ENCODE results near the gene GUCY2D. TPM values are rescaled to one million over a fixed set of nuclear protein-coding genes. Genes with fewer than 3 reads are reported as not detected.
"Not testable (repeated sequence)": the region's sequence is repeated elsewhere in the genome, so short reads cannot be mapped to it uniquely, and the experiment has no call there.

GUCY2D gene
- polyA plus RNA-seq, 5 donors: 0.12 to 0.33 (median 0.27) TPM; not detected in 2

DNA sequence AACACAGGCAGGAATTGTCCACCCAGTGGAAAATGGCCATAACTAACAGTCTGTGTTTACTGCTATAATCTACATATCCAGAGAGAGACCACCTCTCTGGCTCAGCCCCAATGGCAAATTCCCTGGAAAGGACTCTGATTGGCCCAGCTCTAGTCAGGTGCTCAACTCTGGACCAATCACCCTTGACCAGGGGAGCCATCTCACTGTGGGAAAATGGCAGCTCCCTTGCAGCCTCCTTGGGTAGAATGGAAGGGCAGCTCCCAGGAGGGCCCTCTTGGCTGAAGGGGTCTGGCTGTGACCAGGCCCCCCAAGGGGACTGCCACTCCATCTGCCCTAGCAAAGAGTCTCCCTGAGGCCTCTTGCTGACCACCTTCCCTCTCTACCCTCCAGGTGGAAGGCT, 39.6 kb downstream of the GUCY2D start:
- no peak for DNase-seq

DNA sequence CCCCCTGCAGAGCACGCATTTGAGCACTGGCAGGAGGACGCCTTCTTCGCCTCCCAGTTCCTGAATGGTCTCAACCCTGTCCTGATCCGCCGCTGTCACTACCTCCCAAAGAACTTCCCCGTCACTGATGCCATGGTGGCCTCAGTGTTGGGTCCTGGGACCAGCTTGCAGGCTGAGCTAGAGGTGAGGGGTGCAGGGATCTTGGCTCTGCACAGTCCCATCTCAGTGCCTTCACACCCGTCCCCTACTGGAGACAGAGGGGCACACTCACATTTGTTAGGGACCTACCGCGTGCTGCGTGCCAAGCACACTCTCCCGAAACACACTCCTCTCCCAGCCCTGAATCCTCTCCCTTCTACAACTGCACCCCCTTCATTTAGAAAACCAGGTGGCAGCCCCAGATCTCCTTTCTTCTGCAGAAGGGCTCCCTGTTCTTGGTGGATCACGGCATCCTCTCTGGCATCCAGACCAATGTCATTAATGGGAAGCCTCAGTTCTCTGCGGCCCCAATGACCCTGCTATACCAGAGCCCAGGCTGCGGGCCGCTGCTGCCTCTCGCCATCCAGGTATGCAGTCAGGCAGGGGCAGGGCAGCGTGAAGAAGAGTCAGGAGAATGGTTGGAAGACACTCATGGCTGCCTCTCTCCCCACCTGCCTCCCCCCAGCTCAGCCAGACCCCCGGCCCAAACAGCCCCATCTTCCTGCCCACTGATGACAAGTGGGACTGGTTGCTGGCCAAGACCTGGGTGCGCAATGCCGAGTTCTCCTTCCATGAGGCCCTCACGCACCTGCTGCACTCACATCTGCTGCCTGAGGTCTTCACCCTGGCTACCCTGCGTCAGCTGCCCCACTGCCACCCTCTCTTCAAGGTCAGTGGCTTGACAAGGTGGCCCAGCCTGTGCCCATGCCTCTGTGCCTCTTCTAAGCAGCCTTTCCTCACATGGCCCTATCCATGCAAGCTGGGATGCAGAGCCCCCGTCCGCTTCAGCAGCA, 42.7 kb downstream of the GUCY2D start:
- no peak for DNase-seq

DNA sequence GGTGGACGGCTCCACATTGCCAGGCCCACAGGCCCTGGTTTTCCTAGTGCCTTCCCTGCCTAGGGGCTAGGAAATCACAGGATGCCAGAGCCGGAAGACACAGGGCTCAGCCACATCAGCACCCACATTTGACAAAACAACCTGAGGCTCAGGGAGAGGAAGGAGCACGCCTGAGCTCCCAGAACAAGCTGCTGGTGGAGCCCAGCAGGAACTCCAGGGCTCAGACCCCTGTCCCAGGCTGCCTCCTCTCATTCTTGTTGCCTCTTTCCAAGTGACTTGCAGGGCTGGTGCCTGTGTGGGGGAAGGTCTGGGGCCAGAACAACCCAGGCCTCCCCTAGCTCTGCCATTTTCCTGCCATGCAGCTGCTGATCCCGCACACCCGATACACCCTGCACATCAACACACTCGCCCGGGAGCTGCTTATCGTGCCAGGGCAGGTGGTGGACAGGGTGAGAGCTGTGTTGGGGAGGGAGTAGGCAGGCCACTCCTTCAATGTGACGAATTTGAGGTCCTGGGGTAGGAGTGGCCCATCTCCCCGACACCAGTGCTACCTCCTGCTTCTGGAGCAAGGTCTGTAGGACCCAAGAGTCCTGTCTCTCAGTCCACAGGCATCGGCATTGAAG, 44.0 kb downstream of the GUCY2D start:
- no peak for DNase-seq

DNA sequence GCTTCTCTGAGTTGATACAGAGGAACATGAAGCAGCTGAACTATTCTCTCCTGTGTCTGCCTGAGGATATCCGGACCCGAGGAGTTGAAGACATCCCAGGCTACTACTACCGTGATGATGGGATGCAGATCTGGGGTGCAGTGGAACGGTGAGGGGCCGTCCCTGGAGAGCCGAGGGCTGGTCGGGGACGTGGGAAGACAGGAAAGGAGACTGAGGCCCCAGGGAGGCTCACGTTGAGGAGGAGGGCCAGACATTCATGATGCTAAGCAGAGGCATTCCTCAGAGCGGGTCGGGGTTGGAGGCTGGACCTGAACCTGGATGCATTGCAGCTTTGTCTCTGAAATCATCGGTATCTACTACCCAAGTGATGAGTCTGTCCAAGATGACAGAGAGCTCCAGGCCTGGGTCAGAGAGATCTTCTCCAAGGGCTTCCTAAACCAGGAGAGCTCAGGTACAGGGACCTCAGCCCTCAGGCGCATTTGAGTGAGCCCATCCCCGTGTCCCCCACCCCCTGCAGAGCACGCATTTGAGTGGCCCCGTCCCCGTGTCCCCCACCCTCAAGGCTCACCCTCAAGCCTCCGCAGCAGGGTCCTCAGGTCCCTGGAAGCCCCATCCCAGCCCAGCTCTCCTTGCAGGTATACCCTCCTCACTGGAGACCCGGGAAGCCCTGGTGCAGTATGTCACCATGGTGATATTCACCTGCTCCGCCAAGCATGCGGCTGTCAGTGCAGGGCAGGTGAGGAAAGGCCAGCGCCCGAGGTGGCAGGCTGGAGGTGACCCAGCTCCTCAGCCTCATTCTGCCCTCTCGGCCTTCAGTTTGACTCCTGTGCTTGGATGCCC, 44.7 kb downstream of the GUCY2D start:
- DNase-seq: no peak

DNA sequence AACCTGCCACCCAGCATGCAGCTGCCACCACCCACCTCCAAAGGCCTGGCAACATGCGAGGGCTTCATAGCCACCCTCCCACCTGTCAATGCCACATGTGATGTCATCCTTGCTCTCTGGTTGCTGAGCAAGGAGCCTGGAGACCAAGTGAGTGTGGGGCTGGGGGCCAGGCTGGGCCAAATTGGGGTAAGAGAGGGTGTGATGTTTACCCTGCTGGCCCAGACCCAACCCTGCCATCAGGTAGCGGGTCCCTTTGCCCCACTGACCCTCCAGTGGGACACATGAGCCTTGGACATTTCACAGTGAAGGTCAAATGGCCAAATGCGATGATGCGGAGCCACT, 45.3 kb downstream of the GUCY2D start:
- DNase-seq: no peak

GRCh38 chr17:8048236-8048635, 45.8 kb downstream of the GUCY2D start:
- no peak for DNase-seq

DNA sequence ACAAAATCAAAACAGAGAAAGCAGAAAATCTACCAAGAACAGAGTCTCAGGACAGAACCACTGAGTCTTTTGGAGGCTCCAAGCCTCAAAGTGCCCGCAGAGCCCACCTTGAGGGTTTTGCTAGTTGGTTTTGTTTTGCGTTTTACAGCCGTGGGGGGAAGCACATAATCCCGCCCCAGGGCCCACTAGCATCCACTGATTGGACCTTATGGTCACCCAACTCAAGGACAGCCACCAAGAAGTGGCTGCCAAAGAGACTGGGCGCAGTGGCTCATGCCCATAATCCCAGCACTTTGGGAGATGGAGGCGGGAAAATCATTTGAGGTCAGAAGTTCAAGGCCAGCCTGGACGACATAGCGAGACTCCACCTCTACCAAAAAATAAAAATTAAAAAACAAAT, 46.3 kb downstream of the GUCY2D start:
- DNase-seq: no peak

DNA sequence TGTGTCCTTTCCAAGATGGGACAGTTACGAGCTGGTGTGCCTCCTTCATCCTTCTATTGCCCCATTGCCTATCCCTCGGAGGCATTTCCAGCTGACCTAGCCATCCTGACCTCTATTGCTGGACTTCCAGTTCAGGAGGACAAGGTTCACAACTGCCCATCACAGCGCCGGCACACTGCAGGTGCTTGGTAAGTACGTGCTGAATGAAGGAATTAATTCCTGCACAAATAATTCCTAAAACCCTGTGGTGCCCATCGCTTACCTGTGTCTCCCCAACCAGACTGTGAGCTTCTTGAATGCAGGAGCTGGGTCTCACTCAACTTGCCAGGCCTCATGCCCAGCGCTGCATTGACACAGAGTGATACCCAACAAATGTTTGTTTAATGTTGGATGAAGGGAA, 49.4 kb downstream of the GUCY2D start:
- DNase-seq: no peak

GRCh38 chr17:8052256-8053252, 50.1 kb downstream of the GUCY2D start:
- DNase-seq: no peak

DNA sequence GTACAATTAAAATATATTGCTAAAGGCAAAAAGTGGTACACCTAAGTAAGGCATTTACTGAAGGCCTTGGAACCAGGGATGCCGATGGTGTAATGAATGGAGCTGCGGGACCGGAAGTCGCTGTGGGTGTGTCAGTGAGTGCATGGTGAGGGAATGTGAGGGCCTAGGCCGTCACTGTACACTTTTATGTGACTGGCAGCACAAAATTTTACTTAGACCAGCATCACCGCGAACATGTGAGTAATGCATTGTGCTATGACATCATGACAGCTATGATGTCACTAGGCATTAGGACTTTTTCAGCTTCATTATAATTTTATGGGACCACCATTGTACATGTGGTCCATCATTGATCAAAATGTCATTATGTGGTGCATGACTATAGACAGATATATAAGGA, 51.2 kb downstream of the GUCY2D start:
- no peak for DNase-seq

GRCh38 chr17:8055851-8056231, 53.4 kb downstream of the GUCY2D start:
- no peak for DNase-seq

GRCh38 chr17:8056232-8056975, 54.0 kb downstream of the GUCY2D start:
- DNase-seq: peak in 1 of 2 donors; percentile 40

DNA sequence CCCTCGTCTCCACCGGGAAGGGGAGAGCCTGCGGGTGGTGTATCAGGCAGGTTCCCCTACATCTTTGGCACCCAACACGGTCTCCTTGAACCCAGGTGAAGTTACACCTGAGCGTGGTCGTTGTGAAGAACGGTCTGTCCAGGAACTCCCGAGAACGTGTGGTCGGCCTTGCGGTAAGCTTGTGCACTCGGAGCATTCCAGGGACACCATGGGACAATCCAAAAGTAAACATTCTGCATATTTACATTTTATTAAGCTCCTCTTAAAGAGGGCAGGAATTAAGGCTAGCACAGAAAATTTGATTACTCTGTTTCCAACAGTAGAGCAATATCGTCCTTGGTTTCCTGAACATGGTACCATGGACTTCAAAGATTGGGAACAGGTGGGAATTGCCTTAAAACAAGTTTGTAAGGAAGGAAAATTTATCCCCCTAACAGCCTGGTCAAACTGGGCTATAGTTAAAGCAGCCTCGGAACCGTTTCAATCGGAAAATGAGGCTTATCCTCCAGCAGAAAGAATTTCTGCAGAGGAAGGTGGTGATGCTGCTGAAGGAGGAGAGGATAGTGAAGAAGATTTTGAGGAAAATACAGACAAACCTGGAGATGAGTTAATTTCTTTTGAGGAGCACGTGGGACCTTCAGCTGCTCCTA, 54.7 kb downstream of the GUCY2D start:
- no peak for DNase-seq

DNA sequence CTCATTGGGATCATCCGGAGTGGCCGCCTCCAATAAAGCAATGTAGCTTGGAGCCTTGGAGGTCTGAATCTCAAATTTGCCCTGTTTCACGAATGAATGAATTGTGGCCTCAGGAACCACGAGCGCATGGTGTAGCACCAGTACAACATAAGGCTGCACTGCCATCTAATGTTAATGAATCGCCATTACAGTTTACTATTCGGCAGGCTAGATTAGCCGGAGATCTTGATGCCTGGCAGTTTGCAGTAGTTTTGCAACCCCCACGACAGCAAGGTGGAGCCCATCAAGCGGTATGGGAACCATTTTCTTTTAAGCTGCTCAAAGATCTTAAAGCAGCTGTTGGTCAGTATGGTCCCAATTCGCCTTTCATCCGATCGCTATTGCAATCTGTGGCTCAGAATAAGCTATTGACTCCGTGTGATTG, 55.3 kb downstream of the GUCY2D start:
- DNase-seq: peak; percentile 57 to 73

DNA sequence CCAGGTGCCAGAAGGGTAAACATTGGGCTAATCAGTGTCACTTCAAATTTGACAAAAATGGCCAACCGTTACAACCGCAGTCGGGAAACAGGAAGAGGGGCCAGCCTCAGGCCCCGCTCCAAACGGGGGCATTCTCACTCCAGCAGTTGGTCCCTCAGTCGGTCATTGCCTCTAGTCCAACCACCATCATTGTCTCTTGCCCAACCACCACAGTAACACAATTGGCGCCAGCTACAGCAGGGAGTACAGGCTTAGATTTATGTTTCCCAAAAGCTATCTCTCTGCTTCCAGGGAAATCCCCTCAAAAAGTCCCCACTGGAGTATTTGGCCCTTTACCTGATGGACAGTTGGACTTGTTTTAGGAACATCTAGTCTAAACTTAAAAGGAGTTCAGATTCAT, 56.7 kb downstream of the GUCY2D start:
- DNase-seq: no peak

- DNase-seq: peak; percentile 47 to 57
Measured at GRCh38 chr17:8060274-8060673, 57.9 kb downstream of the GUCY2D start.

DNA sequence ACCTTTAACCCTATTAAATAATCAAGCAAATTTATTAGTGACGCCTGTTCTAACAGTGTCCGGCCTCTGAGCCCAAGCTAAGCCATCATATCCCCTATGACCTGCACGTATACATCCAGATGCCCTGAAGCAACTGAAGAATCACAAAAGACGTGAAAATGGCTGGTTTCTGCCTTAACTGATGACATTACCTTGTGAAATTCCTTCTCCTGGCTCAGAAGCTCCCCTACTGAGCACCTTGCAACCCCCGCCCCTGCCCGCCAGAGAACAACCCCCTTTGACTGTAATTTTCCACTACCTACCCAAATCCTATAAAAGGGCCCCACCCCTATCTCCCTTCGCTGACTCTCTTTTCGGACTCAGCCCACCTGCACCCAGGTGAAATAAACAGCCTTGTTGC, 59.4 kb downstream of the GUCY2D start:
- not testable (repeated sequence) for DNase-seq

- no peak for DNase-seq
Measured at GRCh38 chr17:8062435-8062806, 60.0 kb downstream of the GUCY2D start.

- no peak for DNase-seq
Measured at GRCh38 chr17:8062807-8063483, 60.5 kb downstream of the GUCY2D start.
